GM13976 (cell line): ENCODE data around the gene OVOL2.

Experiments used
- DNase-seq: peaks from one replicate; pipeline ENCODE4 v3.0.0; 2012; ENCODE audit warnings: low spot score
- in situ Hi-C: fragments of 300-500 bp; cut with MboI; formaldehyde crosslinking; loops from one replicate; pipeline ENCODE4 v1.12.0; 2022; ENCODE audit warnings: low sequenced_read_pairs, mixed read lengths, inconsistent platforms; ENCODE audit not compliant: unreplicated experiment
- TF ChIP-seq, protein P1 (sequence below): IDR thresholded peaks from 2 replicates; pipeline ENCODE4 v1.5.1; 2012; ENCODE audit warnings: borderline replicate concordance, mild to moderate bottlenecking; ENCODE audit not compliant: insufficient read depth; ENCODE audit errors: extremely low read depth, missing control alignments, control extremely low read depth

OVOL2 gene

GRCh38 chr20:18009116-18009515 lies 48.6 kb downstream of the OVOL2 start:
- TF ChIP-seq, protein P1, sequence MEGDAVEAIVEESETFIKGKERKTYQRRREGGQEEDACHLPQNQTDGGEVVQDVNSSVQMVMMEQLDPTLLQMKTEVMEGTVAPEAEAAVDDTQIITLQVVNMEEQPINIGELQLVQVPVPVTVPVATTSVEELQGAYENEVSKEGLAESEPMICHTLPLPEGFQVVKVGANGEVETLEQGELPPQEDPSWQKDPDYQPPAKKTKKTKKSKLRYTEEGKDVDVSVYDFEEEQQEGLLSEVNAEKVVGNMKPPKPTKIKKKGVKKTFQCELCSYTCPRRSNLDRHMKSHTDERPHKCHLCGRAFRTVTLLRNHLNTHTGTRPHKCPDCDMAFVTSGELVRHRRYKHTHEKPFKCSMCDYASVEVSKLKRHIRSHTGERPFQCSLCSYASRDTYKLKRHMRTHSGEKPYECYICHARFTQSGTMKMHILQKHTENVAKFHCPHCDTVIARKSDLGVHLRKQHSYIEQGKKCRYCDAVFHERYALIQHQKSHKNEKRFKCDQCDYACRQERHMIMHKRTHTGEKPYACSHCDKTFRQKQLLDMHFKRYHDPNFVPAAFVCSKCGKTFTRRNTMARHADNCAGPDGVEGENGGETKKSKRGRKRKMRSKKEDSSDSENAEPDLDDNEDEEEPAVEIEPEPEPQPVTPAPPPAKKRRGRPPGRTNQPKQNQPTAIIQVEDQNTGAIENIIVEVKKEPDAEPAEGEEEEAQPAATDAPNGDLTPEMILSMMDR, result no peak
- DNase-seq, result no peak
- in situ Hi-C loops, result no loop called here

DNA sequence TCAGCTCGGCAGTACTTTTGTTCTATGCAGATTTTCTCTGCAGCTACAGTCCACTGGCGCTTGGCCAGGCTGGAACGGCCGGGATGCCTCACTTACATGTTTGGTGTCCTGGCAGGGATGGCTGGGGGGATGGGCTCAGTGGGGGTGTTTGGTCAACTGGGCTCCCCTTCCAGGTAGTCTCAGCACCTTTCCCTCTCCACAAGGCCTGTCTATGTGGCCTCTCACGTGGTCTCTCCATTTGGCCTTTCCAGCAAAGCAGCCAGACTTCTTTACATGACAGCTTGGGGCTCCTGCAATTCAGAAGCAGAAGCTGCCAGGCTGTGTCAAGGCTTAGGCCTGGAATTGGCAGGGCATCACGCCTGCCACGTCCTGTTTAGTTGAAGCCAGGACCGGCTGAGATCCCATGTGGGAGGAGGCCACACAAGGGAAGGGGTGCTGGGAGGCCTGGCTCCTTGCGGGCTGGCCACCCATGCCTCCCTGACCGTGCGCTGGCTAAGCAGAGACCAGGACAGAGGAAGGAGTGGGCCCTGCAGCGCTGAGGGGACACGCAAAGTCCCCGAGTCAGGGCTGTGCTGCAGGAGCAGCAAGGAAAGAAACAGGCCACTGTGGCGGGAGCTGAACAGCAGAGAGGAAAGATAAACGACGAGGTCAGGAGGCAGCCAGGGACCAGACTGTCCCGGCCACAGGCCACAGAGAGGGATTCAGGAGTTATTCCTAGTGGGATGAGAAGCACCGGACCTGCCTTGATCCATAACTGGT lies 50.0 kb downstream of the OVOL2 start:
- TF ChIP-seq, protein P1, result no peak
- DNase-seq, result no peak
- in situ Hi-C loops, result no loop called here

GRCh38 chr20:18006684-18007083 lies 51.0 kb downstream of the OVOL2 start:
- TF ChIP-seq, protein P1, result no peak
- in situ Hi-C loops, result no loop called here
- DNase-seq, result no peak

DNA sequence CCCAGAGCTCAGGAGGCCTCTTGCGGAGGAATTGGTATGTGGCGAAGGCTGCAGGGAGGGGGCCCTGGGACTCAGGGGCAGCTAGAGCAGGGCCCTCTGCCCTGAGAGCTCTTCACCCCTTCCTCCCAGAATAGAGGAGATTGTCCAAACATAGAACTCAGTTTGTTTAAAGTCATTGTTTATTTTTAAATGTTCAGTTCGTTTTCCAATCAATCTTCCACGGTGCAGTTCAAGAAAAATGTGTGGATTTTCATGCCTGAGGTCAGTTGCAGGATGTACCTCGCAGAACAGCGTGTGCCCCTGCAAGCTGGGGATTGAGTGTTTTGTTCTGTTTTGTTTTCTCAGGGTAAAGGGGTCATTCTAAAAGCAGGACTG lies 51.7 kb downstream of the OVOL2 start:
- DNase-seq, result no peak
- TF ChIP-seq, protein P1, result no peak
- in situ Hi-C loops, result no loop called here

GRCh38 chr20:18005170-18005989 lies 52.3 kb downstream of the OVOL2 start:
- in situ Hi-C loops, result no loop called here

GRCh38 chr20:18004384-18005031 lies 53.2 kb downstream of the OVOL2 start:
- in situ Hi-C loops, result no loop called here
- TF ChIP-seq, protein P1, result no peak
- DNase-seq, result no peak

More at GRCh38 chr20:18005170-18005989, 52.3 kb downstream of the OVOL2 start:
- TF ChIP-seq, protein P1, result no peak
- peak; percentile 80 for DNase-seq
